Loucy (cell line): ENCODE results near the gene AGO4.

Experiments
- H2AFZ ChIP-seq: fragments of 200-600 bp; sonication (generic); 2 replicates; pipeline ENCODE4 v1.6.0; 2016; ENCODE audit warnings: antibody characterized with exemption, mild to moderate bottlenecking, low read length, moderate library complexity
- H3F3A ChIP-seq: fragments of 200-600 bp; 2 replicates; pipeline ENCODE4 v1.6.0; 2016; ENCODE audit warnings: antibody characterized with exemption, low read depth, mild to moderate bottlenecking
- H3K27me3 ChIP-seq: fragments of 200-600 bp; sonication (generic); 2 replicates; pipeline ENCODE4 v1.6.1; 2014; ENCODE audit warnings: low read length, mild to moderate bottlenecking; ENCODE audit not compliant: insufficient read depth, poor library complexity, severe bottlenecking
- H3K36me3 ChIP-seq: fragments of 200-600 bp; sonication (generic); 2 replicates; pipeline ENCODE4 v1.6.1; 2016; ENCODE audit warnings: low read length; ENCODE audit not compliant: insufficient read depth
- H3K4me1 ChIP-seq: fragments of 200-600 bp; sonication (generic); 2 replicates; pipeline ENCODE4 v1.5.1; 2014; ENCODE audit warnings: low read length, mild to moderate bottlenecking; ENCODE audit not compliant: insufficient read depth, poor library complexity, severe bottlenecking
- H3K4me2 ChIP-seq: fragments of 200-600 bp; sonication (generic); 2 replicates; pipeline ENCODE4 v1.6.0; 2014; ENCODE audit warnings: antibody characterized with exemption, low read length, low read depth, mild to moderate bottlenecking; ENCODE audit not compliant: poor library complexity, severe bottlenecking
- H3K4me3 ChIP-seq: fragments of 200-600 bp; sonication (generic); 2 replicates; pipeline ENCODE4 v1.5.1; 2014; ENCODE audit warnings: low read length, mild to moderate bottlenecking, mixed read lengths; ENCODE audit not compliant: poor library complexity, severe bottlenecking
- H3K79me2 ChIP-seq: fragments of 200-600 bp; sonication (generic); 2 replicates; pipeline ENCODE4 v1.6.1; 2014; ENCODE audit warnings: low read length; ENCODE audit not compliant: insufficient read depth
- H3K9ac ChIP-seq: fragments of 200-600 bp; sonication (generic); 2 replicates; pipeline ENCODE4 v1.6.0; 2014; ENCODE audit warnings: mild to moderate bottlenecking, low read depth, low read length, moderate library complexity; ENCODE audit not compliant: poor library complexity, severe bottlenecking
- H3K9me2 ChIP-seq: fragments of 200-600 bp; sonication (generic); replicated peaks from 2 replicates; pipeline ENCODE4 v1.6.1; 2016; ENCODE audit warnings: low read depth, low read length, mixed read lengths
- H3K9me3 ChIP-seq: fragments of 200-600 bp; sonication (generic); 2 replicates; pipeline ENCODE4 v1.6.1; 2014; ENCODE audit warnings: mild to moderate bottlenecking, antibody characterized with exemption, low read length, low read depth; ENCODE audit not compliant: insufficient read depth
- H4K20me1 ChIP-seq: fragments of 200-600 bp; sonication (generic); 2 replicates; pipeline ENCODE4 v1.6.0; 2014; ENCODE audit warnings: antibody characterized with exemption, low read length, mild to moderate bottlenecking; ENCODE audit not compliant: insufficient read depth, poor library complexity, severe bottlenecking
- EZH2phosphoT487 ChIP-seq: fragments of 200-600 bp; IDR thresholded peaks from 2 replicates; pipeline ENCODE4 v1.6.1; 2018; ENCODE audit warnings: antibody characterized with exemption, mild to moderate bottlenecking, moderate library complexity, borderline replicate concordance
- TF ChIP-seq, protein P1 (sequence below): fragments of 200-600 bp; sonication (generic); conservative IDR thresholded peaks from 2 replicates; pipeline ENCODE4 v1.5.1; 2014; ENCODE audit warnings: mild to moderate bottlenecking, antibody characterized with exemption, low read length

Gene AGO4

DNA sequence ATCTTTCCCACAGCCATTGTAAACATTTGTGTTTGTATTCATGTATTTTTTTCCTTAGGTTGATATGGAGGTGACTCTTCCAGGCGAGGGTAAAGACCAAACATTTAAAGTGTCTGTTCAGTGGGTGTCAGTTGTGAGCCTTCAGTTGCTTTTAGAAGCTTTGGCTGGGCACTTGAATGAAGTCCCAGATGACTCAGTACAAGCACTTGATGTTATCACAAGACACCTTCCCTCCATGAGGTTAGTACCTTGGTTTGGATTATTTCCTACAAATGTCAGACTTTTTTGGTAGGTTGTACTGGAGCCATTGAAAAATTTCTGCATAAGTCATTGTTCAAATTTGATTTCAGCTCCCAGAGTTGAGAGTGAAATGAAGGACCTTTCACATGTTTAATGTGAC, 17.4 kb downstream of the AGO4 start:
- TF ChIP-seq EZH2phosphoT487, result no peak
- TF ChIP-seq, protein P1, sequence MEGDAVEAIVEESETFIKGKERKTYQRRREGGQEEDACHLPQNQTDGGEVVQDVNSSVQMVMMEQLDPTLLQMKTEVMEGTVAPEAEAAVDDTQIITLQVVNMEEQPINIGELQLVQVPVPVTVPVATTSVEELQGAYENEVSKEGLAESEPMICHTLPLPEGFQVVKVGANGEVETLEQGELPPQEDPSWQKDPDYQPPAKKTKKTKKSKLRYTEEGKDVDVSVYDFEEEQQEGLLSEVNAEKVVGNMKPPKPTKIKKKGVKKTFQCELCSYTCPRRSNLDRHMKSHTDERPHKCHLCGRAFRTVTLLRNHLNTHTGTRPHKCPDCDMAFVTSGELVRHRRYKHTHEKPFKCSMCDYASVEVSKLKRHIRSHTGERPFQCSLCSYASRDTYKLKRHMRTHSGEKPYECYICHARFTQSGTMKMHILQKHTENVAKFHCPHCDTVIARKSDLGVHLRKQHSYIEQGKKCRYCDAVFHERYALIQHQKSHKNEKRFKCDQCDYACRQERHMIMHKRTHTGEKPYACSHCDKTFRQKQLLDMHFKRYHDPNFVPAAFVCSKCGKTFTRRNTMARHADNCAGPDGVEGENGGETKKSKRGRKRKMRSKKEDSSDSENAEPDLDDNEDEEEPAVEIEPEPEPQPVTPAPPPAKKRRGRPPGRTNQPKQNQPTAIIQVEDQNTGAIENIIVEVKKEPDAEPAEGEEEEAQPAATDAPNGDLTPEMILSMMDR, result no peak
- H3K79me2 ChIP-seq, result no peaks in the 10 kb centered on the region
- H3K36me3 ChIP-seq, result no peaks in the 10 kb centered on the region
- H3K9me2 ChIP-seq, result no peaks in the 10 kb centered on the region
- H4K20me1 ChIP-seq, result no peaks in the 10 kb centered on the region
- no peaks in the 10 kb centered on the region for H3K27me3 ChIP-seq
- H2AFZ ChIP-seq, result no peak overlapping the region
- H3K4me2 ChIP-seq, result no peak overlapping the region
- no peaks in the 10 kb centered on the region for H3F3A ChIP-seq
- H3K4me3 ChIP-seq, result no peak overlapping the region
- H3K4me1 ChIP-seq, result no peaks in the 10 kb centered on the region
- no peak overlapping the region for H3K9ac ChIP-seq
- H3K9me3 ChIP-seq, result no peaks in the 10 kb centered on the region

GRCh38 chr1:35832276-35832905, 24.6 kb downstream of the AGO4 start:
- Histone ChIP-seq H3K27me3 (no peaks in the 10 kb centered on the region), H3K9ac (no peak overlapping the region), H3K36me3 (peaks cover 13% of the 10 kb centered on the region; the same call in 1 of the 2 replicates), H2AFZ (no peak overlapping the region), H3K9me2 (no peaks in the 10 kb centered on the region), H3F3A (no peaks in the 10 kb centered on the region), H3K4me2 (no peak overlapping the region), H3K9me3 (no peaks in the 10 kb centered on the region), H3K4me3 (no peak overlapping the region), H4K20me1 (no peaks in the 10 kb centered on the region), H3K79me2 (no peaks in the 10 kb centered on the region), H3K4me1 (no peaks in the 10 kb centered on the region)
- TF ChIP-seq, protein P1, result no peak
- no peak for TF ChIP-seq EZH2phosphoT487

DNA sequence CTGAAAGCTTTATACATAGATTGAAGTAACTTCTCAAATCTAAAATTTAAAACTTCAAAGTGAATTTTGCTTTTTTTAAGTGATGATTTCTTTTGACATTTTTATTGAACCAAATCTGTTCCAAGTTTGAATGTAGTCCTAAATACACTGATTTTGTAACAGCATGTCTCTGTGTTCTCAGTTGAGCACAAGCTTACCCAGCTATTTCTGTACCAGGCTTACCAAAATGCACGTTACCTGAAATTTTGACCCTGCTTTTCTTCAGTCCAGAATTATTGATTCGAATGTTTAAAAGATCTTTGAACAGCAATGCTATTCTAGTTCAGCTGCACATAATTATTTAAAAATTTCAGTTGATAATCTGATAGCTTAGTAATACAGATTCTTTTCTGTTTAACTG, 25.6 kb downstream of the AGO4 start:
- Histone ChIP-seq H3K4me1 (no peaks in the 10 kb centered on the region), H3K4me3 (no peak overlapping the region), H2AFZ (no peak overlapping the region), H3K9me2 (no peaks in the 10 kb centered on the region), H4K20me1 (no peaks in the 10 kb centered on the region), H3K27me3 (no peaks in the 10 kb centered on the region), H3F3A (no peaks in the 10 kb centered on the region), H3K79me2 (no peaks in the 10 kb centered on the region), H3K36me3 (peaks cover 13% of the 10 kb centered on the region; the same call in 1 of the 2 replicates), H3K4me2 (no peak overlapping the region), H3K9ac (no peak overlapping the region), H3K9me3 (no peaks in the 10 kb centered on the region)
- TF ChIP-seq EZH2phosphoT487, result no peak
- TF ChIP-seq, protein P1, result no peak
